ENCODE measurements around the gene AUH. TPM values are rescaled to one million over a fixed set of nuclear protein-coding genes. Genes with fewer than 3 reads are reported as not detected.

The AUH gene
- total and polyA plus RNA-seq, 2 donors (not counting 1 experiment from before 2014, with no cell fraction given) = 5.2 to 29.1 TPM

GRCh38 chr9:91393826-91394225 is 32.1 kb upstream of the AUH start:
- H3K4me3 ChIP-seq (ENCODE audit: control extremely low read depth in 1 of 5, extremely low read depth in 1 of 5, insufficient read depth in 1 of 5, low read depth in 2 of 5, low read length in 4 of 5) = no peak overlapping the region
- no peaks in the 10 kb centered on the region for H4K20me1 ChIP-seq (ENCODE audit: control insufficient read depth, insufficient read depth, low read length, poor library complexity, severe bottlenecking)
- no peak overlapping the region for H2AFZ ChIP-seq (ENCODE audit: insufficient read depth, low read depth, low read length, poor library complexity, severe bottlenecking)
- ATAC-seq (ENCODE audit: low read depth) = no peak
- Mint-ChIP-seq H3K4me1 (peaks cover 6% of the 10 kb centered on the region), H3K27me3 (no peaks in the 10 kb centered on the region), H3K4me3 (no peak overlapping the region), H3K27ac (no peak overlapping the region), H3K9me3 (ENCODE audit: insufficient read depth) (no peaks in the 10 kb centered on the region)
- intact Hi-C loops (cut with micrococcal nuclease) = no loop called here
- no peaks in the 10 kb centered on the region for H3K27me3 ChIP-seq (replicated peaks in 1 of 4; ENCODE audit: control extremely low read depth in 1 of 4, control insufficient read depth in 3 of 4, insufficient read depth in 4 of 4, low read length in 3 of 4)
- no peak overlapping the region for H3K4me2 ChIP-seq (replicated peaks; ENCODE audit: low read depth, low read length, poor library complexity, severe bottlenecking)
- no peaks in the 10 kb centered on the region for H3K9me3 ChIP-seq (ENCODE audit: control extremely low read depth in 1 of 3, control insufficient read depth in 2 of 3, insufficient read depth in 1 of 3, low read length in 2 of 3)
- no peak for DNase-seq
- no peak overlapping the region for H3K27ac ChIP-seq (ENCODE audit: low read length in 2 of 2)
- WGBS (ENCODE audit: insufficient coverage) = 100% methylated on average over 3 of the region's 5 CpGs
- no peak overlapping the region for H3K9ac ChIP-seq (ENCODE audit: low read length)
- TF ChIP-seq CTCF (IDR thresholded peaks at IDR 0.05) (no peak), EZH2 (IDR thresholded peaks at IDR 0.05; ENCODE audit: borderline replicate concordance, insufficient read depth, low read depth, low read length, poor library complexity, severe bottlenecking) (no peak)
- no peaks in the 10 kb centered on the region for H3K36me3 ChIP-seq (replicated peaks in 1 of 2; ENCODE audit: control extremely low read depth in 1 of 2, control insufficient read depth in 1 of 2, extremely low read depth in 1 of 2, insufficient read depth in 2 of 2, low read length in 1 of 2)
- POLR2A ChIA-PET = no interaction called here
- CTCF ChIA-PET = no interaction called here
- no peaks in the 10 kb centered on the region for H3K4me1 ChIP-seq (ENCODE audit: control insufficient read depth in 2 of 2, insufficient read depth in 2 of 2, low read length in 2 of 2)
- no peaks in the 10 kb centered on the region for H3K79me2 ChIP-seq (ENCODE audit: control insufficient read depth, insufficient read depth, low read length)

GRCh38 chr9:91392435-91392834 is 30.7 kb upstream of the AUH start:
- no CpG with 5 or more reads among the region's 1 CpG for WGBS (ENCODE audit: insufficient coverage)
- Histone ChIP-seq H3K79me2 (ENCODE audit: control insufficient read depth, insufficient read depth, low read length) (no peaks in the 10 kb centered on the region), H3K36me3 (replicated peaks in 1 of 2; ENCODE audit: control extremely low read depth in 1 of 2, control insufficient read depth in 1 of 2, extremely low read depth in 1 of 2, insufficient read depth in 2 of 2, low read length in 1 of 2) (no peaks in the 10 kb centered on the region), H2AFZ (ENCODE audit: insufficient read depth, low read depth, low read length, poor library complexity, severe bottlenecking) (no peak overlapping the region), H4K20me1 (ENCODE audit: control insufficient read depth, insufficient read depth, low read length, poor library complexity, severe bottlenecking) (no peaks in the 10 kb centered on the region), H3K27ac (ENCODE audit: low read length in 2 of 2) (no peak overlapping the region), H3K4me2 (replicated peaks; ENCODE audit: low read depth, low read length, poor library complexity, severe bottlenecking) (no peak overlapping the region), H3K4me3 (ENCODE audit: control extremely low read depth in 1 of 5, extremely low read depth in 1 of 5, insufficient read depth in 1 of 5, low read depth in 2 of 5, low read length in 4 of 5) (no peak overlapping the region), H3K27me3 (replicated peaks in 1 of 4; ENCODE audit: control extremely low read depth in 1 of 4, control insufficient read depth in 3 of 4, insufficient read depth in 4 of 4, low read length in 3 of 4) (no peaks in the 10 kb centered on the region), H3K4me1 (ENCODE audit: control insufficient read depth in 2 of 2, insufficient read depth in 2 of 2, low read length in 2 of 2) (no peaks in the 10 kb centered on the region), H3K9ac (ENCODE audit: low read length) (no peak overlapping the region), H3K9me3 (ENCODE audit: control extremely low read depth in 1 of 3, control insufficient read depth in 2 of 3, insufficient read depth in 1 of 3, low read length in 2 of 3) (no peaks in the 10 kb centered on the region)
- ChIA-PET CTCF (interaction anchor here (0.6 to 0.8 kb wide), 2 partner anchors 33 to 36 kb away, joined by 3 read pairs; no protein-coding TSS in a partner anchor), POLR2A (interaction anchor here (0.6 kb wide), 1 partner anchor 453 kb away, joined by 3 read pairs; no protein-coding TSS in a partner anchor)
- Mint-ChIP-seq H3K9me3 (ENCODE audit: insufficient read depth) (no peaks in the 10 kb centered on the region), H3K4me3 (no peak overlapping the region), H3K27ac (no peak overlapping the region), H3K27me3 (no peaks in the 10 kb centered on the region), H3K4me1 (peaks cover 6% of the 10 kb centered on the region)
- DNase-seq = no peak
- TF ChIP-seq CTCF (IDR thresholded peaks at IDR 0.05) = no peak
- no peak for TF ChIP-seq EZH2 (IDR thresholded peaks at IDR 0.05; ENCODE audit: borderline replicate concordance, insufficient read depth, low read depth, low read length, poor library complexity, severe bottlenecking)
- intact Hi-C loops (cut with micrococcal nuclease) = no loop called here
- ATAC-seq (ENCODE audit: low read depth) = no peak

Data from B cell (primary cell).